HG03064 (cell line): ENCODE results near the gene LCOR.
"Not testable (repeated sequence)": the region's sequence is repeated elsewhere in the genome, so short reads cannot be mapped to it uniquely, and the experiment has no call there.

Source experiments
- ATAC-seq: cut with Tn5 transposase; IDR thresholded peaks from one replicate; pipeline ENCODE4 v1.9.1; 2021; ENCODE audit warnings: low read depth; ENCODE audit not compliant: unreplicated experiment

The LCOR gene

DNA sequence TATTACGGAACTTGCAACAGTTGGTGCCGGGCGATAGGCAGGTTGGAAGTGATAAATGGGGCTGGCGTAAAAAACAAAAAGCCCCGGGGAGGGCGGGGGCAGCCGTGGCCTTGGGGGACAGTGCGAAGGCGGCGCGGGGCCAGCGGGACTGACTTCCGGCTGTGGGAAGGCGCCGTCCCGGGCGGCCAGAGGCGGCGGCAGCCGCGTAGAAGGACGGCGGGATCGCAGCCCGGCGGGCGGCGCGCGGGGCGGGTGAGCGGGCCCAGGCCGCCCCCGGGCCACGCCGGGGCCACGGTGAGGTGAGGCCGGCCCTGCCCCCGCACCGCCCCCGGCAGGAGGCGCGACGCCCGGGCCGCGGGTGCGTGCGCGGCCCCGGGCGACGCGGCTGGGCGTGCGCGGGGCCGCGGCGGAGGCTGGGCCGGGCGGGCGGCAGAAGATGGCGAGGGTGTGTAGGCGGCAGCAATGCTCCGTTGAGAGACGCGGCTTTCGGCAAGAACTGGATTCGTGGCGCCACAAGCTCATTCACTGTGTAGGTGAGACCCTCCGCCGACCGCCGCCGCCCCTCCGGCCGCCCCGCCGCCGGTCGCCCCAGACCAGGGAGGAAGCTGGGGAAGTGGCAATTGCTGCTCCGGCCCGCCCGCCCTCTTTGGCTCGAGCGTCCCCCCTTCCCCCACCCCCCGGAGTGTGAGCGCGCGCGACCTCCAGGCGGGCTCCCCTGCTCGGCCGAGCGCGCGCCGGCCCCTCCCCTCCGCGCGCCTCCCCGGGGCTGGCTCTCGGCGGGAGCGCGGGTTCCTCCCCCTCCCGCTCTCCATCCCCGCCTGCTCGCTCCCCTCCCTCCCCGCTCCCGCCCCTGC, at the start of gene LCOR:
LCOR (plus strand) TSS at position 432 of the 854 bp plus-strand sequence. CDS start 116,760 bp downstream, outside the sequence.
- ATAC-seq, result peak; percentile 49

- ATAC-seq, result no peak
Measured at GRCh38 chr10:96784253-96784652, 47.8 kb upstream of the LCOR start.

DNA sequence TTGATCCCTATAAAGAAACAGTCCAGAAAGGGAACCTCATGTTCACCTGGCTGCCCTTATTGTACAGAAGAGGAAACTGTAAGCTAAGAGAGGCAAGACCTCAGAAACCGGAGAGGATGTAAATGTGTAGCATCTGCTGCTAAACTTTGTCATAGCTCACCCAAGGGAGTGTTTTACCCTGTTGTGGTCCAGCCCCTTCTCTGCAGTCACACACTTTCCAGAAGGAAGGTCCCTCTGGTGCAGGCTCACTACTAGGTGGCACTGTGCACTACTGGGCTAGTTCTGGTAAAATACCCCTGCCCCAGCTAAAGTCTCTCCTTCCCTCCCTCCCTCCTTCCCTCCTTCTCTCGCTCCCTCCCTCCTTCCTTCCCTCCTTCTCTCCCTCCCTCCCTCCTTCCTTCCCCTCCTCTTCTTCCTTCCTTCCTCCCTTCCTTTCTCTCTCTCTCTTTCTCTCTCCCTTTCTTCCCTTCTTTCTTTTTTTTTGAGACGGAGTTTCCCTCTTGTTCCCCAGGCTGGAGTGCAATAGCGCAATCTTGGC, 42.5 kb upstream of the LCOR start:
- peak; percentile 93 for ATAC-seq

DNA sequence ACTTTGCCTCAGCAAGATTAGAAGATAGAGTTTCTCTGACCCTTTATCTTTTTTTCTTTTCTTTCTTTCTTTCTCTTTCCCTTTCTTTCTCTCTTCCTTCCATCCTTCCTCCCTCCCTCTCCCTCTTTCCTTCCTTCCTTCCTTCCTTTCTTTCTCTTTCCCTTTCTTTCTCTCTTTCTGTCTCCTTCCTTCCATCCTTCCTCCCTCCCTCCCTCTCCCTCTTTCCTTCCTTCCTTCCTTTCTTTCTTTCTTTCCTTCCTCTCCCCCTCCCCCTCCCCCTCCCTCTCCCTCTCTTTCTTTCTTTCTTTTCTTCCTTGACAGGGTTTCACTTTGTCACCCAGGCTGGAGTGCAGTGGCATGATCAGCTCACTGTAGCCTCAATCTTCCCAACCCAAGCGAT, 40.2 kb upstream of the LCOR start:
- ATAC-seq, result no peak

GRCh38 chr10:96794836-96795733, 37.0 kb upstream of the LCOR start:
- ATAC-seq, result no peak

DNA sequence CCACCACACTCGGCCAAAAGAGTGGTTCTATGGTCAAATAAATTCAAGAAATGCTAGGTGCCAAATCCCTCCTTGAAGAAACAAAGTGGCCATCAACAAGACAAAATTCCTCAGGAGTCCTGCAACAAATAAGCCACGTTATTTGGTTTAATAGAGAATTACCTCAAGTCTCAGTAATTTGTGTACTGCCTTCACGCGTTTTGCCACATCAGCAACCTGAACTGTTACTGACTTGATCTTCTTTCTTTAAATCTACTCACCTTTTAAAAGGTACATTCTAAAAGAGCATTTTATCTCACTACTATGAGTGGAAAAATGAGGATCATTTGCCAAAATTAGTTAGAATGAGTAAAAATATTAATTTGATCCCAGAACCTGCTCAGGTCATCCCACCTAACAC, 34.6 kb upstream of the LCOR start:
- no peak for ATAC-seq

- ATAC-seq, result no peak
Measured at GRCh38 chr10:96803288-96803664, 28.8 kb upstream of the LCOR start.

GRCh38 chr10:96814264-96814663, 17.8 kb upstream of the LCOR start:
- ATAC-seq, result no peak

- not testable (repeated sequence) for ATAC-seq
Measured at GRCh38 chr10:96818971-96819370, 13.1 kb upstream of the LCOR start.

DNA sequence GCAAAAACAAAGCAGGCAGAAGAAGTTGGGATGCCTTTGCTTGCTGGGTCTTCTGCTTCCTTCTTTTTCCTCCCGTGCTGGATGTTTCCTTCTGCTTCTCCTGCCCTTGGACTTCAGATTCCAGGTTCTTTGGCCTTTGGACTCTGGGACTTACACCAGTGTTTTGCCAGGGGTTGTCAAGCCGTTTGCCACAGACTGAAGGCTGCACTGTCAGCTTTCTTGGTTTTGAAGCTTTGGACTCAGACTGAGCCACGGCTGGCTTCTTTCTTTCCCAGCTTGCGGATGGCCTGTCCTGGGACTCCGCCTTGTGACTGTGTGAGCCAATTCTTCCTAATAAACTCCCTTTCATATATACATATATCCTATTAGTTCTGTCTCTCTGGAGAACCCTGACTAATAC, 11.3 kb upstream of the LCOR start:
- ATAC-seq, result no peak

- ATAC-seq, result no peak
Measured at GRCh38 chr10:96826438-96826837, 5.7 kb upstream of the LCOR start.

- ATAC-seq, result no peak
Measured at GRCh38 chr10:96828609-96829008, 3.5 kb upstream of the LCOR start.

GRCh38 chr10:96829029-96829773, 2.9 kb upstream of the LCOR start:
- no peak for ATAC-seq

DNA sequence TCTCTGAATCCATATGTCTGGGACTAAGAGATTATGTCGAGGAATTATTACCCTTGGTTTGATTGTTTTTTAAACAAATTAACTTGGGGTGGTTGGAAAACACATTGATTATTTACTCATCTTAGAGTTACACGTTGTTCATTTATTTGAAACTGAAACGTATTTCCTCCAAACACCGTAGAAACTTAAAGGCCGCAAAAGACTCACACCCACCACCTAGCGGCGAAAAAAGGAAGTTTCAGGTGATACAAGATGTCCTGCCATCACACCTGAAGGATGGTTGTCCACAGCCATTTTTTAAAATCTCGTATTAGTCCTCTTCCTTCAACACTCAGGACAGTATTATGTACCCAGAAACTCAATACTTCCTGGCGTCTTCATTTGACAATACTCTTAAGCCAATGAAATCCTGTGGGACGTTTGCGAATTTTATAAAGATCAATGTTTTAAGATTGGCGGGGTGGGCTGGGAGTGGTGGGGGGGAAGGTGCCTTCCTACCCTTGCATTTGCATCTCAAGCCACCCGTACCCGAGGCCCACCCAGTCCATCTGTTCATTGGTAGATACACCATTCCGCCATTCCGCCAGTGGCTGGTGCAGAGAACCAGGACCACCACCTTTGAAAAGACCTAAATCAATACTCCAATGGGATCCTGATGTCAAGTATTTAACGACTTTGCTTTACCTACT, 1.4 kb upstream of the LCOR start:
- no peak for ATAC-seq

GRCh38 chr10:96831200-96831866, 765 bp upstream of the LCOR start:
- no peak for ATAC-seq

DNA sequence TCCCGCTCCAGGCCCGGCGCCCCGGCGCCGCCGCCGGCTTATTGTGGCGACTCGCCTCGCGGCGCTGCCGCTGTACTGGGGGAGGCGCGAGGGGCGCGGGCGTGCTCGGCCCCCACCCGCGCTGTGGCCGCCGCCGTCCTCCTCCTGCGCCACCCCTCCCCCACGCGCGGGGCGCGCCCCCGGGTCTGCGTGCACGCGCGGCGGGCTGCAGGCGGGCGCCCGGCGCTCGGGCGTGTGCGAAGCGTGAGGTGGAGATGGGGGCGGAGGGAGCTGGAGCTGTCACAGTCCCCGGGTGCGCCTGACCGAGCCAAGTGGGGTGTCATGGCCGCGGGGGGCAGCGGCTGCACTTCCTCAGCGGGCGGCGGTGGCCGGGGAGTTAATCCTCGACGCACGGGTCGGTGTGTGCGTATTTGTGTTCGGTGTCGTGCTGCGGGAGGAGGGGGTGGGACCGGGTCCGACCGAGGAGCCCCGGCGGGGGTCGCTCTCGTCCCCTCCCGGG, 672 bp downstream of the LCOR start:
- peak; percentile 44 for ATAC-seq

DNA sequence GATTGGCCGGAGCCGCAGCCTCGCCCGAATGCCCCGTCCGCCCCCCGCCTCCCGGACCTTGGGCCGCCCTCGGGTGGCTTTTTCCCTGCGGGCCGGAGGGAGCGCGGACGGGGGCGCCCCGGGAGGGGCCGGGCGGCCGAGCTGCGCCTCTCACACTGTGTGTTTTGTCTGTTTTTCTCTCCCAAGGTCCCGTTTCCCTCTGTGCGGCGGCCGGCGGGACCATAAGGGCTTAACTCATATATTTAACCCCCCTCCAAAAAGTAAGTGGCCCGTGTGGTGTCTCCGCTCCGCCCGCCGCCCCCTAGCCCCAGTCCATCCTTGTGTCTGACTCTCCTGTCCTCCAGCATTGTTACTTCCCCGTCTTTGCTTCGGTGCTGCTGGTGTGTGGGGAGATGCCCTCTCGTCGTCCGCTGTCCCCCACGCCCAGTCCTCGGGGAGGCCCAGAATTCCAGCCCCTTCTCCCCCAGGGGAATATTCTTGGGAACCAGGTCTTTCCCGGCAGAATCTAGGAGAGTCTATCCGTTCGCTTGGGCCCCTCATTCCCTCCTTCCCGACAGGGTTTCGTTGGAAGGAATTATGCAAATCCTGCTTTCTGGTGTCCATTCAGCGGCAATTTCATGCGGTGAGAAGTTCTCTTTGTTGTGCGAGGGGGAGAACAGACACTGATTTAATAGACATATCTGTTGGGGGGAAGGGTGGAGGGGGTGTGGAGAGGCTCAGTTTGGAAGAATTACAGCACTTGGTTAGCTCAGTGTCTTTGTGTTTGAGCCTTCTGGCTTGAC, 1.3 kb downstream of the LCOR start:
- peak; percentile 12 for ATAC-seq

- no peak for ATAC-seq
Measured at GRCh38 chr10:96834120-96834519, 2.0 kb downstream of the LCOR start.

DNA sequence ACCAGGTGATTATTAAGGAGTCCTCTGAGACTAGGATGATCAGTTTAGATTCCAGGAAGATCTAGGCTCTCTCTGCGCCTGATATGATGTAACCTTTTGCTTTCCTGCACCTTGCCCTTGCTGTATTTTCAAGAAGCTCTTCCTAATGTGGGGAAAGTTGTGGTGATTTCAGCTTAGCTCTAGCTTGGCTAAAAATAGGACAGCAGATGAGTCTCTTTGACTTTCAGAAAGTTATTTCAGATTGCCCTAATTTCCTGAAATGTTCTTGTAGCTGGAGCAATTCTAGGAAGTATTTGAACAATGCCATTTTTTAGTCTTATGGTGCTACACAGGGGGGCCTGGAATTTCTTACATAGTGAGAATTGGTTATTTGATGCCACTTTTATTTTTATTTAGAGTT, 3.8 kb downstream of the LCOR start:
- no peak for ATAC-seq
